ENCODE results near the gene SLC34A1. TPM values are rescaled to one million over a fixed set of nuclear protein-coding genes. Genes with fewer than 3 reads are reported as not detected.

SLC34A1 gene
- total RNA-seq, 4 donors from 2014 or later: not detected

GRCh38 chr5:177425801-177426565, 41.7 kb downstream of the SLC34A1 start:
- Histone ChIP-seq H3K4me1 (peaks cover 24 to 26% of the 10 kb centered on the region in 2 donors), H3K27ac (peak overlapping the region; percentile 87 to 93 (median 89)), H3K4me3 (peak overlapping the region; percentile 59 to 64 (median 63)), H3K27me3 (no peaks in the 10 kb centered on the region), H3K9me3 (no peaks in the 10 kb centered on the region), H3K36me3 (no peaks in the 10 kb centered on the region)
- ATAC-seq: peak; percentile 96 to 97
- intact Hi-C loops (cut with DNase I; ENCODE audit: low total_unique reads): loop anchor here (1.0 to 2.0 kb wide), 3 partner anchors 21 to 71 kb away; partner anchors contain the start of genes PDLIM7 and PRR7
- TF ChIP-seq POLR2A (IDR thresholded peaks at IDR 0.05) (peak; percentile 71 to 78), CTCF (IDR thresholded peaks at IDR 0.05 in 4 of 5, conservative IDR thresholded peaks at IDR 0.05 in 1 of 5) (no peak)
- in situ Hi-C loops (cut with MboI; ENCODE audit: low sequenced_read_pairs in 4 of 4): no loop called here
- DNase-seq: peak; percentile 100

- Histone ChIP-seq H3K4me3 (peak within 1 kb of the TSS; percentile 69 to 91 (median 84)), H3K27ac (peak within 1 kb of the TSS; percentile 87 to 93 (median 89)), H3K9me3 (no peaks in the 10 kb centered on the region), H3K27me3 (no peaks in the 10 kb centered on the region), H3K4me1 (peaks cover 29 to 33% of the 10 kb centered on the region in 2 donors), H3K36me3 (no peaks in the 10 kb centered on the region)
- TF ChIP-seq CTCF (IDR thresholded peaks at IDR 0.05 in 4 of 5, conservative IDR thresholded peaks at IDR 0.05 in 1 of 5) (no peak), POLR2A (IDR thresholded peaks at IDR 0.05) (peak; percentile 47 to 78)
- intact Hi-C loops (cut with DNase I; ENCODE audit: low total_unique reads): loop anchor here (1.0 to 2.0 kb wide), 3 partner anchors 20 to 71 kb away; partner anchors contain the start of genes PDLIM7 and PRR7
- peak; percentile 11 to 18 for ATAC-seq
- DNase-seq: no peak
- in situ Hi-C loops (cut with MboI; ENCODE audit: low sequenced_read_pairs in 4 of 4): no loop called here
Observed at GRCh38 chr5:177426566-177427210, 42.5 kb downstream of the SLC34A1 start, which contains the start of gene GRK6. GRK6 (plus strand) TSS chr5:177426676; CDS start chr5:177426846, 170 bp downstream.

GRCh38 chr5:177427211-177427822, 43.1 kb downstream of the SLC34A1 start:
- peak overlapping the region; percentile 75 to 89 (median 80) for H3K27ac ChIP-seq
- TF ChIP-seq CTCF (IDR thresholded peaks at IDR 0.05 in 4 of 5, conservative IDR thresholded peaks at IDR 0.05 in 1 of 5): no peak
- TF ChIP-seq POLR2A (IDR thresholded peaks at IDR 0.05): no peak
- no peaks in the 10 kb centered on the region for H3K36me3 ChIP-seq
- peaks cover 34 to 40% of the 10 kb centered on the region in 2 donors for H3K4me1 ChIP-seq
- peak overlapping the region; percentile 69 to 91 (median 84) for H3K4me3 ChIP-seq
- intact Hi-C loops (cut with DNase I; ENCODE audit: low total_unique reads): loop anchor here (2.0 kb wide), 1 partner anchor 19 kb away; the partner anchor contains the start of gene PRR7
- no peak for ATAC-seq
- DNase-seq: no peak
- no peaks in the 10 kb centered on the region for H3K27me3 ChIP-seq
- H3K9me3 ChIP-seq: no peaks in the 10 kb centered on the region
- in situ Hi-C loops (cut with MboI; ENCODE audit: low sequenced_read_pairs in 4 of 4): no loop called here

- peaks cover 34 to 45% of the 10 kb centered on the region in 2 donors for H3K4me1 ChIP-seq
- peaks cover 0 to 5% of the 10 kb centered on the region in 2 donors for H3K36me3 ChIP-seq
- H3K27ac ChIP-seq: peak overlapping the region in 1 of 4 donors; percentile 75
- H3K27me3 ChIP-seq: no peaks in the 10 kb centered on the region
- DNase-seq (no peak), ATAC-seq (no peak)
- TF ChIP-seq POLR2A (IDR thresholded peaks at IDR 0.05) (no peak), CTCF (IDR thresholded peaks at IDR 0.05 in 4 of 5, conservative IDR thresholded peaks at IDR 0.05 in 1 of 5) (no peak)
- H3K4me3 ChIP-seq: peak overlapping the region in 2 of 4 donors; percentile 69 to 91
- in situ Hi-C loops (cut with MboI; ENCODE audit: low sequenced_read_pairs in 4 of 4) (no loop called here), intact Hi-C loops (cut with DNase I; ENCODE audit: low total_unique reads) (loop anchor here (2.0 kb wide), 1 partner anchor 19 kb away; the partner anchor contains the start of gene PRR7)
- no peaks in the 10 kb centered on the region for H3K9me3 ChIP-seq
Observed at GRCh38 chr5:177427919-177428573, 43.8 kb downstream of the SLC34A1 start.
